Right lobe of liver (tissue), 6 donors: ENCODE measurements around the gene SNRPD3. TPM values are rescaled to one million over a fixed set of nuclear protein-coding genes. Genes with fewer than 3 reads are reported as not detected.
"Not testable (repeated sequence)": the region's sequence is repeated elsewhere in the genome, so short reads cannot be mapped to it uniquely, and the experiment has no call there.

Experiments
- ATAC-seq, 4 donors: fragments of 200-7000 bp; cut with Tn5 transposase; one replicate each; pipeline ENCODE4 v1.9.1; 2020; ENCODE audit warnings: mild to moderate bottlenecking in 4 of 4, moderate library complexity in 4 of 4
- DNase-seq, 3 donors: peaks; one replicate each; pipeline ENCODE4 v3.0.0-alpha.2; 2020
- H3K27ac ChIP-seq, 3 donors: fragments of 200-600 bp; one replicate each; pipeline ENCODE4 v1.8.0; 2022
- H3K27me3 ChIP-seq, 2 donors: fragments of 200-600 bp; one replicate each; pipeline ENCODE4 v1.8.0; 2022
- H3K36me3 ChIP-seq, 4 donors: fragments of 200-600 bp; sonication (generic) in 1 of 4; one replicate each; pipeline versions ENCODE4 v1.5.1 to v1.8.0; 2017 to 2022; ENCODE audit warnings: control low read depth in 1 of 4
- H3K4me1 ChIP-seq, 4 donors: fragments of 200-600 bp; sonication (generic) in 1 of 4; one replicate each; pipeline versions ENCODE4 v1.5.1 to v1.8.0; 2017 to 2022; ENCODE audit warnings: control low read depth in 1 of 4
- H3K4me3 ChIP-seq, 3 donors: fragments of 200-600 bp; one replicate each; pipeline ENCODE4 v1.8.0; 2022
- H3K9me3 ChIP-seq, 4 donors: fragments of 200-600 bp; sonication (generic) in 1 of 4; one replicate each; pipeline versions ENCODE4 v1.5.1 to v1.8.0; 2017 to 2022; ENCODE audit warnings: control low read depth in 1 of 4
- WGBS: methylation state at CpG from one replicate; pipeline ENCODE4 v1.1.6; 2018; ENCODE audit warnings: low coverage, low lambda C conversion rate; ENCODE audit not compliant: insufficient coverage; ENCODE audit errors: missing lambda C conversion rate; 5-methylcytosine and 5-hydroxymethylcytosine counted together
- intact Hi-C, 2 donors: fragments of 100-400 bp; cut with DNase I; formaldehyde crosslinking; loops; one replicate each; pipeline versions ENCODE4 v1.11.2 to v1.14.1; 2022
- total RNA-seq, 6 experiments: library from RNA; depleted of rRNA in 2 of 6; stranded (reverse); fragments of >200 nt in 2 of 6; fragmentation: NEBNext Ultra II Directional in 3 of 6; extraction: Animal tissue kit (Norgen Biotek cat#: 25700) in 3 of 6; gene quantifications; one replicate each; pipeline versions ENCODE4 v1.1.0 to v1.2.4, GENCODE V29; 2016 to 2023
- TF ChIP-seq, protein P1 (sequence below), 4 donors: fragments of 200-600 bp in 3 of 4; fragments of 450-650 bp in 1 of 4; IDR thresholded peaks; one replicate each; pipeline versions ENCODE4 v1.5.1 to v1.8.0; 2016 to 2022; ENCODE audit warnings: antibody characterized with exemption in 4 of 4, mild to moderate bottlenecking in 2 of 4
- donor health status: DM: no; HTN: yes; CAD: no.
- donor health status: DM: no; HTN: no; CAD: no.
- donor health status: DM: no; HTN: no; CAD: no.
- donor health status: DM: no; HTN: yes; CAD: no.
- donor health status: DM: no; HTN: yes; CAD: no.

SNRPD3 gene
- total RNA-seq, 6 experiments from 2014 or later, result 43.3 to 180 (median 53.4) TPM

DNA sequence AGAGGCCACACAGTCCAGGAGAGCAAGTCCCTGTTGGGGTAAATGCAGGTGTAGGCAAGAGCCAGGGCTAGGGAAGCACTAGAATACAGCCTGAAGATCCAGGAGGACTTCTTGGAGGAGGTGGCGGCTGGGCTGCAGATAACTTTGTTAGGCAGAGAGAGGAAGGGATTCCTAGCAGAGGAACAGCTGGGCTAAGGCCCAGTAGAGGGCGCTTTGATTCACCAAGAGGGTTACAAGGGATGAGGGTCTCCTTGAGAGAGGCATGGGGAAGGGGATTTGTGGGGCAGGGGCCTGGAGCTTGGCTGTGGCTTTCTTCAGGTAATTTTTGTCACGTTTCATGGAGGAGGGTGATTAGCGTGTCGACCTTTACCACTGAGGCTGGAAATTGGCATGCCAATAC lies 65.4 kb downstream of the SNRPD3 start:
- WGBS, result no CpG with 5 or more reads among the region's 5 CpGs
- intact Hi-C loops, H3K9me3 ChIP-seq, H3K27ac ChIP-seq, H3K27me3 ChIP-seq, DNase-seq, H3K4me3 ChIP-seq, ATAC-seq, H3K4me1 ChIP-seq: not testable (repeated sequence)
- TF ChIP-seq, protein P1, sequence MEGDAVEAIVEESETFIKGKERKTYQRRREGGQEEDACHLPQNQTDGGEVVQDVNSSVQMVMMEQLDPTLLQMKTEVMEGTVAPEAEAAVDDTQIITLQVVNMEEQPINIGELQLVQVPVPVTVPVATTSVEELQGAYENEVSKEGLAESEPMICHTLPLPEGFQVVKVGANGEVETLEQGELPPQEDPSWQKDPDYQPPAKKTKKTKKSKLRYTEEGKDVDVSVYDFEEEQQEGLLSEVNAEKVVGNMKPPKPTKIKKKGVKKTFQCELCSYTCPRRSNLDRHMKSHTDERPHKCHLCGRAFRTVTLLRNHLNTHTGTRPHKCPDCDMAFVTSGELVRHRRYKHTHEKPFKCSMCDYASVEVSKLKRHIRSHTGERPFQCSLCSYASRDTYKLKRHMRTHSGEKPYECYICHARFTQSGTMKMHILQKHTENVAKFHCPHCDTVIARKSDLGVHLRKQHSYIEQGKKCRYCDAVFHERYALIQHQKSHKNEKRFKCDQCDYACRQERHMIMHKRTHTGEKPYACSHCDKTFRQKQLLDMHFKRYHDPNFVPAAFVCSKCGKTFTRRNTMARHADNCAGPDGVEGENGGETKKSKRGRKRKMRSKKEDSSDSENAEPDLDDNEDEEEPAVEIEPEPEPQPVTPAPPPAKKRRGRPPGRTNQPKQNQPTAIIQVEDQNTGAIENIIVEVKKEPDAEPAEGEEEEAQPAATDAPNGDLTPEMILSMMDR (IDR thresholded peaks at IDR 0.05), result peak in 1 of 4 donors; percentile 4
- peaks cover 0 to 12% (median 0%) of the 10 kb centered on the region in 4 donors for H3K36me3 ChIP-seq

DNA sequence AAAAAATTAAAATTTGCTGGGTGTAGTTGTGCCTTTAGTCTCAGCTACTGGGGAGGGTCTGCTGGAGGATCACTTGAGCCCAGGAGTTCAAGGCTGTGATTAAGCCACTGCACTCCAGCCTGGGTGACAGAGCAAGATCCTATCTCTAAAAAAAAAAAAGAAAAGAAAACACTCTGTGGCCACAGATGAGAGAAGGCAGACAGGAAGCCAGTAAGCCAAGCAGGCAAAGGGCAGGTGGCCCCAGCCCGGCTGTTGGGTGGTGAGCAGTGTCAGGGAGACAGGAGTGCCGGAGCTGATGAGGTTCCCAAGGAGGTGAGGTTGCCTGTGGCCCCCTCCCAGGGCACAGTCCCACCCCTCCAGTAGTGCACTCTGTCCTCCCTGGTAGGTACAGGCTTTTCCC lies 66.8 kb downstream of the SNRPD3 start:
- H3K27ac ChIP-seq, intact Hi-C loops, H3K4me3 ChIP-seq, ATAC-seq, DNase-seq, H3K27me3 ChIP-seq, H3K4me1 ChIP-seq, H3K9me3 ChIP-seq, H3K36me3 ChIP-seq: not testable (repeated sequence)
- 59% methylated on average over 2 of the region's 2 CpGs for WGBS

Other genes starting within 250 kb of the SNRPD3 start
- gene ADORA2A, start 128.4 kb upstream of the SNRPD3 start, total RNA-seq, result 1 to 10 TPM; 2.0 to 7.7 (median 3.6) TPM
- gene UPB1, start 60.7 kb upstream of the SNRPD3 start, total RNA-seq, result 100 to 1,000 TPM in 3 of 6 experiments, 10 to 100 TPM in 3; 50.6 to 169 (median 100) TPM
- gene GUCD1, start 861 bp upstream of the SNRPD3 start, total RNA-seq, result 100 to 1,000 TPM in 5 of 6 experiments, 10 to 100 TPM in 1; 94.0 to 281 (median 213) TPM
- 10 to 100 TPM; 11.8 to 28.0 (median 21.5) TPM for gene LRRC75B, start 37.1 kb downstream of the SNRPD3 start, total RNA-seq
- gene GGT1, start 47.2 kb downstream of the SNRPD3 start, total RNA-seq, result 100 to 1,000 TPM in 5 of 6 experiments, 10 to 100 TPM in 1; 97.6 to 154 (median 140) TPM
- gene PIWIL3, start 218.7 kb downstream of the SNRPD3 start, total RNA-seq, result not detected